HG03378 (cell line): ENCODE results near the gene FST.

Source experiments
- ATAC-seq: cut with Tn5 transposase; IDR thresholded peaks from one replicate; pipeline ENCODE4 v1.9.1; 2021; ENCODE audit warnings: mild to moderate bottlenecking, moderate library complexity; ENCODE audit not compliant: unreplicated experiment

The FST gene

GRCh38 chr5:53472720-53473510 is 7.5 kb upstream of the FST start:
- ATAC-seq = no peak

GRCh38 chr5:53473633-53474032 is 6.8 kb upstream of the FST start:
- no peak for ATAC-seq

GRCh38 chr5:53475320-53475719 is 5.1 kb upstream of the FST start:
- no peak for ATAC-seq

- ATAC-seq = no peak
Measured at GRCh38 chr5:53476019-53476418, 4.4 kb upstream of the FST start.

- ATAC-seq = no peak
Measured at GRCh38 chr5:53476531-53477480, 3.6 kb upstream of the FST start.

- peak; percentile 41 for ATAC-seq
Measured at GRCh38 chr5:53478411-53479044, 1.9 kb upstream of the FST start.

- ATAC-seq = no peak
Measured at GRCh38 chr5:53479045-53479589, 1.3 kb upstream of the FST start.

- no peak for ATAC-seq
Measured at GRCh38 chr5:53479590-53480415, 626 bp upstream of the FST start.

GRCh38 chr5:53481159-53481886 is 894 bp downstream of the FST start:
- no peak for ATAC-seq

- peak; percentile 45 for ATAC-seq
Measured at GRCh38 chr5:53481887-53482716, 1.7 kb downstream of the FST start.

- ATAC-seq = no peak
Measured at GRCh38 chr5:53482717-53483638, 2.5 kb downstream of the FST start.

GRCh38 chr5:53487436-53487835 is 7.0 kb downstream of the FST start:
- no peak for ATAC-seq

GRCh38 chr5:53488195-53488722 is 7.8 kb downstream of the FST start:
- no peak for ATAC-seq

GRCh38 chr5:53490747-53491146 is 10.3 kb downstream of the FST start:
- no peak for ATAC-seq

GRCh38 chr5:53501054-53501453 is 20.6 kb downstream of the FST start:
- ATAC-seq = no peak

- ATAC-seq = no peak
Measured at GRCh38 chr5:53503562-53504218, 23.3 kb downstream of the FST start.

GRCh38 chr5:53507013-53507412 is 26.6 kb downstream of the FST start:
- ATAC-seq = no peak
